GM18498 (cell line): ENCODE results near the gene SORBS2.

Experiments used
- ATAC-seq: cut with Tn5 transposase; IDR thresholded peaks from one replicate; pipeline ENCODE4 v1.9.1; 2021; ENCODE audit warnings: mild to moderate bottlenecking, moderate library complexity; ENCODE audit not compliant: unreplicated experiment

The SORBS2 gene

DNA sequence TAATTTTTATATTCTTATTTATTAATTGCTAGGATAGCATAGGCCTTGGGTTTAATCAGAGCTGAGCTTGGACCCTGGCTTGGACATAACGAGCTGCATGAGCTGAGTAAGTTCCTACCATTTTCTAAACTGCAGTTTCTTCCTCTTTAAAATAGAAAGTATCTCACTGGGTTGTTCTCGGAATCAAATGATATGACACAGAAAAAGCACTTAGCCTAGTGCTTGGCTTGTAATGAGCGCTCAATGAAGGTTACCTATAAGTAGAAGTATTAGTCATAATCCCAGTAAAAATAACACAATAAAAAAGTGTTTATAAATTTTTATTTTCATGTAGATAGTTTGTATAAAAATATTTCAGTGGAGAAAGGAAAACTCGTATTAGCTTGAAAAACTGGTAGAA, 163.4 kb downstream of the SORBS2 start:
- ATAC-seq = no peak

GRCh38 chr4:185645403-185645802, 166.6 kb downstream of the SORBS2 start:
- no peak for ATAC-seq

- no peak for ATAC-seq
Observed at GRCh38 chr4:185644408-185644807, 167.6 kb downstream of the SORBS2 start.

DNA sequence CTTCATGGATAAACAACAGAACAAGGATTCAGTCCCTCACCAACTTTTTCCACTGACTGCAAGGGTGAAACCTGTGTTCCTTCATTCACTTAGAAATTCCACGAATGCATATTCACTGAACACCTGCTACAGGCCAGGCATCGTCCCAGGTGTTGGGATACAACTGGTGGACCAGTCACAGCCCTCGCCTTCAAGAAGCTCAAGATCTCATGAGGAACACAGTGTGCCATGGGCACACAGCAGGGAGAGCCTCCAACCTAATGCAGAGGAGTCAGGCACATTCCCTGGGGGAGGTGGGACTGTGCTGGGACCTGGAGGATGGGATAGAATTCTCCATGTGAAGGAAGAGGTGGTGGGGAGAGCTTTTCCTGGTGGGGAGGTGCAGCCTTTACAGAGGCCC, 169.1 kb downstream of the SORBS2 start:
- no peak for ATAC-seq

- ATAC-seq = no peak
Observed at GRCh38 chr4:185640811-185641675, 171.0 kb downstream of the SORBS2 start.

DNA sequence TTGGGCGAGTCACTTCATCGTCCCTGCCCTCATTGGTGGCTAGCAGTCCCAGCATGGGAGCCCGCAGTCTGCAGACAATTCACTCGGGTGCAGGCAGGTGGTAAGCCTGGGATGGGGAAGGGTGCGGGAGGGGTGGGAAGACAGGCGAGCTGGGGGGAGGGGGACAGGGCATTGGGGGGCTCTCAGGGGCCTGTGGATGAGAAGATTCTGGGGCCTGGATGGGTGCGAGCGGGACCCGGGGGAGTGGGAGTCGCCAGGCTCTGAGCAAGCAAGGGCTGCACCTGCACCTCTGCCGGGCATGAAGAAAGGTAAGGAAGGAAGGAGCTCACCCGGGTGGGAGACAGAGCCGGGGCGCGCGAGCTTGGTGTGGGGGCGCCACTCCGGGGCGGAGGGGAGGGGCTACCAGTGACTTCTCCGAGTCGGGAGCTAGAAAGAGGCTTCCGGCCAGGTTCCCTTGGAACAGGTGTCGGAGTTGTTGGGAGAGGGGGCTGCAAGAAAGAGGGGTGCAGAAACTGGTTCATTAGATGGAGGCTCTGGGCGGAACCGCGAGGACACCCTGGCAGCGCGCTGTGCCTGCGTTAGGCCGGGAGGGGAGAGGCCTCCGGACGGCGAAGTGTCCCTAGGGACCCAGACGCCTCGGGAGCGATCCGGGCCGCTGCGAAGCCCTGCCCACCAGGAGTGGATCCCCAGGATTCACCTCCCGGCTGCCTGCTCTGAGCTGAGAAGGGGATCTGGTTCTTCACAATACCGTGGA, 173.3 kb downstream of the SORBS2 start:
- no peak for ATAC-seq

DNA sequence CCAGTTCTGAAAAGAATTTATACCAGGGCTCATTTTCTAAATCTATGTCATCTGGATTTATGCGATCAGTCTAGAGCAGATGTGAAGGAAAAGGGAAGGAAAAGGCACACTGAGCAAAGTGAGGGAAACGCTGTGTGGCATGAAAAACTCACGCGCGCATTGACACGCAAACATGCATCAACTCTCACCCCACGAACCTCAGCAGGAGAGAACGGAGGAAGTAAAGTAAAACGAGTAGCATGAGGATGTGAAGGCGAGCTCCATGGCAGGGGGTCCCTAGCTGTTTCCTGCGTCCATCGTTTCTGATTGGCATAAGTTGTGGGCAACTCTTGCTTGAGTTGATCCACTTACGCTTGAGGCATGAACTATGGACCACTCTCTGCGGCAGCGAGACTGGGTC, 173.9 kb downstream of the SORBS2 start:
- no peak for ATAC-seq

DNA sequence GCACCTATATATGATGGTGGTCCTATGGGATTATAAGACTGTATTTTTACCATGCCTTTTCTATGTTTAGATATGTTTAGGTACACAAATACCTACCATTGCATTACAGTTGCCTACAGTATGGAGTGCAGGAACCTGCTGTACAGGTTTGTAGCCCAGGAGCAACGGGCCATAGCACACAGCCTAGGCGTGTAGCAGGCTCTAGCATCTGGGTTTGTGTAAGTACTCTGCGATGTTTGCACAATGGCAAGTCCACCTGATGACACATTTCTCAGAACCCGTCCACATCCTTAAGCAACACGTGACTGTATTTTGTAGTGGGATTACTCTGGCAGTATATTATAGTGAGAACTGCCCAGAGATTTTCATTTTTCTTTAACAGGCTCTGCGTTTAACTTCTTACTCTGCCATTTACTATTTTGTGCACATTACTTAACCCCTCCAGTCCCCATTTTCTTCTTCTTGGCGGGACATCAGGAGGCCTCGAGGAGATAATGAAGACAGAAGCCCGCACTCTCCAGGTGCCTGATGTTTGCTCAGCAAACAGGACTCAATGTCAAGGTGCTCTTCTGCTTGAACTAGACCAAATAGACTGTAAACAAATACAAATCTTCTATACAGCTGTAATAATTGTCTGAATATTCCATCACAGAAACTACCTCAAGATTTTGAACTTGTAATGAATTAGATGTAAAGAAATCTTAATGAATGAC, 174.7 kb downstream of the SORBS2 start:
- ATAC-seq = no peak

GRCh38 chr4:185634066-185634652, 177.8 kb downstream of the SORBS2 start:
- ATAC-seq = no peak

GRCh38 chr4:185626798-185627197, 185.2 kb downstream of the SORBS2 start:
- ATAC-seq = no peak

DNA sequence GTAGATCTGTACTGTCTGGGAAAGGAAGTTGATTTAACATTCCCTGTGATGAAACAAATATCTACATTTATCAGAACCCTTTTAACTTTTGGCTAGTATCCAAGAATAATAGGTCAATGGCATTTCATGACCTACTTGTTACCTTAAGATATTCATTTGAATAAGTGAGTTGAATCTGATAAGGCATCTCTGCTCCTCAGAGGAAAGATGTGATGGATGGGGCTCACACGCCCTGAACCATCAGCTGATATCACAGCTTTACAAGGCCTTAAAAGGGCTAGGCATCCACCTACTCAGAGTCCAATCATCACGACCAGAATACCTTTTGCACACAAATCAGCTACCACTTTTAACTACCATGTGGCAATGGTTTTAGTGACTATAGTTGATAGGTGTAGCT, 186.5 kb downstream of the SORBS2 start:
- no peak for ATAC-seq

- ATAC-seq = no peak
Observed at GRCh38 chr4:185624259-185624589, 187.8 kb downstream of the SORBS2 start.

DNA sequence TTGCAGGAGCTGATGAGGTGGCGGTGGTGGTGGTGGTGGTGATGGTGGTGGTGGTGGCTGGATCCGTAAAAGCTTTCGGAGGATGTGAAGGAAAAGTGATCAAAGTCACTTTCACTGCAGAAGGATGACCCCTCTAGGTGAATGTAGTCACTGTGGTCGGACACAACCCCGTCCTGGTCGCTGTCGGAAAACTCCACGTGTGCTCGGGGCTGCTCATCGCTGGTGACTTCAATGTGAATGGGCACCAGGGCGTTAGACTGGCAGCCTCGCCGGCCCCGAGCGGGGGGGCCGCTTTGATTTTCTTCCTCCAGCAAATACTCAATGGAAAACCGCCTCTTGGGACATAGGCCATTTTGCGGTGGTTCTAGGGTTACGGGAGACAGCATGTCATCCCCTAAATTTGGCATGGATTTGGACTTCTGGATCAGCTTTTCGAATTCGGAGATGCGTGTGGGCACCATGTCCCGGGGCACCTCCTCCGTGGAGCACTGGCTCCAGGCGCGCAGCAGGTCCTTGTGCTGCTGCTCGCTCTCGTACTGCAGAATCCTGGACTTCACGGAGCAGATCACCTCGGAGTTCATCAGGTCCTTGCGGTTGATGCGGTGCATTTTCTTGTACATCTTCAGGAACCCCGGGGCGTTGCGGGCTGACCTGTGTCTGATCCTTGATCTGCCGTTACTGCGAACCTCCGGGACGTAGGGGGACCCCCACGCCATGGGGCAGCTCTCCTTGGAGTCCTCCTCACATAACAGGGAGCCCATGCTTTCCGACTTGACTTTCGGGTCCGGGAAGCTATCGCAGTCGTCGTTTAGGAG, 188.3 kb downstream of the SORBS2 start:
- ATAC-seq = no peak

GRCh38 chr4:185608185-185608584, 203.8 kb downstream of the SORBS2 start:
- no peak for ATAC-seq

GRCh38 chr4:185602397-185602796, 209.6 kb downstream of the SORBS2 start:
- no peak for ATAC-seq

DNA sequence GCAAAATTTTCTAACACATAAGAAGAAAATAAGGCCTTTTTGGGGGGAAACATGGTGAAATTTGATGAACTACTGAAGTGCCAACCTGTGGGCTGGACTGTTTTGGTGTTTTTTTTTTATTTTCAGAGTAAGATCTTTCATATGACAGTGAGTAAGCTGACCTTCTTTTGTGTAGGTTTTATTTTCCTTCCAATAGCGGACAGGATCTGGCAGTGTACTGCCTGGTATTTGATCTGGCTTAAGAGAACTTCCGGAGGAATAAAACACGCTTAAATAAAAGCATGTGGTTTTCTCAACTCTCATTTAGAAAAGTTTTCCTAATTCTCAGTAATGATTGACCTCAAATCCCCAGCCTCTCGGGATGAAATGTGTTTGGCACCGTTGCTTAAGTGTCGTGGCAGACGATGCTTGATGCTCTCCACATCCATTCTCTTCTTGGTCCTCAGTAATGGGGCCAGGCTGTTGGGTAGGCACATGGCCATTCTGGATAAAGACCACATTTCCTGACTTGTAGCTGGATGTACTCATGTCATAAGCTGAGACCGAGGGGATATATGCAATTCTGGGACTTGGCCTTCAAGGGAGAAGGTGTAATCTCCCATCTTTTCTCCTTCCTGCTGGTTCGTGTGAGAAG, 211.1 kb downstream of the SORBS2 start:
- ATAC-seq = no peak

DNA sequence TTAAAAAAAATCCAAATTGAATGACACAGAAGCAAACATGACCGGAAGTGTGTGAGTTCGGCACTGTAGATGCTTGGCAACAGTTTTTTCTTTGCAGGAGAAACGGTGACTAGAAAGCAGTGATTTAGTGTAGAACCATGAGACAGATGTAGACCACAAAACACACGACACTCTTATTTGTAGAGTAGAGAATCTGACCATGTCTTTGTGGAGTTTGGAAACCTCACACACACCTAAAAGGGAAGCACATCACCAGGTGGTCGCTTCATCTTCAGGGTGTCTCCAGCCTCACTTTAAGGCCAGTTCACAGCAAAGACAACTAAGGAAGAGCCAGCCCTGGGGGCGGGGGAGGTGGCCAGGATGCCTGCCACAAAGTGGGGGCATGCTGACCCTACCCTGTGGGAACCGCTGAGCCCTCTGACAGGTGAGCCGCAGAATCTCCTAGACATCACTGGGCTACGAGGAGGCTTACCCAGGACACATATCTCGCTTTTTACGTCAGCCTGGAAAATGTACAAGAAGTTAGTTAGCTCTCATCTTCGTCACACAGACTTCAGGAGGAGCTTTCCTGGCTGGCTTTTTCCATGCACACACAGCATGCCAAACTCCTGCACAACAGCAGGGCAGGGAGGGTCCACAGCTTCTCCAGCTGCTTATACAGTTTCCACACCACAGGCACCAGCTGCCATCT, 212.3 kb downstream of the SORBS2 start:
- ATAC-seq = no peak

- no peak for ATAC-seq
Observed at GRCh38 chr4:185598846-185599552, 213.0 kb downstream of the SORBS2 start.
